ENCODE measurements around the gene NPLOC4.
"Not testable (repeated sequence)": the region's sequence is repeated elsewhere in the genome, so short reads cannot be mapped to it uniquely, and the experiment has no call there.

NPLOC4 gene

GRCh38 chr17:81584771-81585170 lies 52.1 kb downstream of the NPLOC4 start:
- not testable (repeated sequence) for DNase-seq (ENCODE audit: low read depth)

- DNase-seq (ENCODE audit: low read depth), result no peak
These were observed 53.1 kb downstream of the NPLOC4 start for GRCh38 chr17:81583589-81584342.

- DNase-seq (ENCODE audit: low read depth), result no peak
These were observed 54.2 kb downstream of the NPLOC4 start for GRCh38 chr17:81582749-81583148.

- no peak for DNase-seq (ENCODE audit: low read depth)
These were observed 54.6 kb downstream of the NPLOC4 start for GRCh38 chr17:81582341-81582740.

- DNase-seq (ENCODE audit: low read depth), result no peak
These were observed 55.2 kb downstream of the NPLOC4 start for GRCh38 chr17:81581758-81582157.

- no peak for DNase-seq (ENCODE audit: low read depth)
These were observed 56.4 kb downstream of the NPLOC4 start for GRCh38 chr17:81580481-81580880.

GRCh38 chr17:81579821-81580321 lies 57.0 kb downstream of the NPLOC4 start:
- DNase-seq (ENCODE audit: low read depth), result no peak

GRCh38 chr17:81579298-81579697 lies 57.6 kb downstream of the NPLOC4 start:
- no peak for DNase-seq (ENCODE audit: low read depth)

- no peak for DNase-seq (ENCODE audit: low read depth)
These were observed 58.2 kb downstream of the NPLOC4 start for GRCh38 chr17:81578561-81579225.

GRCh38 chr17:81578038-81578441 lies 58.9 kb downstream of the NPLOC4 start:
- no peak for DNase-seq (ENCODE audit: low read depth)

- no peak for DNase-seq (ENCODE audit: low read depth)
These were observed 59.5 kb downstream of the NPLOC4 start for GRCh38 chr17:81577278-81578000.

GRCh38 chr17:81576621-81577277 lies 60.2 kb downstream of the NPLOC4 start:
- DNase-seq (ENCODE audit: low read depth), result no peak

GRCh38 chr17:81575836-81576235 lies 61.1 kb downstream of the NPLOC4 start:
- DNase-seq (ENCODE audit: low read depth), result no peak

GRCh38 chr17:81574643-81574956 lies 62.3 kb downstream of the NPLOC4 start:
- DNase-seq (ENCODE audit: low read depth), result no peak

GRCh38 chr17:81573794-81574642 lies 62.9 kb downstream of the NPLOC4 start:
- DNase-seq (ENCODE audit: low read depth), result no peak

- no peak for DNase-seq (ENCODE audit: low read depth)
These were observed 64.2 kb downstream of the NPLOC4 start for GRCh38 chr17:81572563-81573168.

- no peak for DNase-seq (ENCODE audit: low read depth)
These were observed 65.9 kb downstream of the NPLOC4 start for GRCh38 chr17:81570964-81571363.

GRCh38 chr17:81569986-81570514 lies 66.9 kb downstream of the NPLOC4 start:
- no peak for DNase-seq (ENCODE audit: low read depth)

GRCh38 chr17:81568416-81568815 lies 68.5 kb downstream of the NPLOC4 start:
- no peak for DNase-seq (ENCODE audit: low read depth)

GRCh38 chr17:81567191-81567590 lies 69.7 kb downstream of the NPLOC4 start:
- no peak for DNase-seq (ENCODE audit: low read depth)

All from stimulated activated CD8-positive, alpha-beta memory T cell treated with anti-CD3 and anti-CD28 coated beads, Interleukin-7, amount 100 ng/mL, for 24 hours (primary cell).